Measurements from ENCODE around the gene CCDC122. TPM values are rescaled to one million over a fixed set of nuclear protein-coding genes. Genes with fewer than 3 reads are reported as not detected.

CCDC122 gene
- total and polyA plus RNA-seq, 2 of the 8 experiments (the other 6 are each of a cell fraction or from before 2014, with no cell fraction given) = 2.9 to 5.8 TPM

GRCh38 chr13:43905435-43906031 lies 26.0 kb upstream of the CCDC122 start (continued):
- peak in 2 of 3 experiments; percentile 54 to 75; a peak in 3 of 4 replicates for TF ChIP-seq CTCF (IDR thresholded peaks at IDR 0.05; ENCODE audit: control extremely low read depth in 1 of 3, insufficient read depth in 1 of 3, low read depth in 1 of 3, low read length in 3 of 3)
